Activated T-helper 2 cell treated with anti-CD3 and anti-CD28 coated beads, Interferon-gamma antibody, Interleukin-2, Interleukin-4, amounts not matched to agents 10 μg/mL and 5 μg/mL and 100 μg/mL, durations not matched to agents 14 hours and 24 hours and 36 hours (primary cell): Measurements from ENCODE around the gene ITIH1. TPM values are rescaled to one million over a fixed set of nuclear protein-coding genes. Genes with fewer than 3 reads are reported as not detected.

Experiments
- DNase-seq: peaks from one replicate; pipeline ENCODE4 v3.0.0; 2021; ENCODE audit warnings: low spot score
- H3K27ac Mint-ChIP-seq: one replicate; pipeline ENCODE4 v1.8.0; 2021; ENCODE audit warnings: mixed read lengths
- H3K27me3 Mint-ChIP-seq: one replicate; pipeline ENCODE4 v1.8.0; 2021; ENCODE audit warnings: low read depth, mixed read lengths
- H3K36me3 Mint-ChIP-seq: one replicate; pipeline ENCODE4 v1.8.0; 2021; ENCODE audit warnings: low read depth, mixed read lengths
- H3K4me1 Mint-ChIP-seq: one replicate; pipeline ENCODE4 v1.8.0; 2021; ENCODE audit warnings: low read depth, mixed read lengths
- H3K4me3 Mint-ChIP-seq: one replicate; pipeline ENCODE4 v1.8.0; 2021; ENCODE audit warnings: low read depth, mild to moderate bottlenecking, moderate library complexity, mixed read lengths
- H3K9me3 Mint-ChIP-seq: one replicate; pipeline ENCODE4 v1.8.0; 2021; ENCODE audit warnings: mixed read lengths
- intact Hi-C: fragments of 100-400 bp; cut with micrococcal nuclease; formaldehyde crosslinking; loops from one replicate; pipeline ENCODE4 v1.15.1; 2023
- total RNA-seq: library from RNA; stranded (reverse); gene quantifications from 2 replicates; pipeline ENCODE4 v1.2.3, GENCODE V29; 2022

The ITIH1 gene
- total RNA-seq, 1 donor from 2014 or later = not detected

GRCh38 chr3:52787672-52788625 lies 10.6 kb downstream of the ITIH1 start:
- no peaks in the 10 kb centered on the region for H3K4me1 Mint-ChIP-seq
- H3K36me3 Mint-ChIP-seq = no peaks in the 10 kb centered on the region
- H3K27ac Mint-ChIP-seq = no peak overlapping the region
- H3K4me3 Mint-ChIP-seq = no peak overlapping the region
- intact Hi-C loops = no loop called here
- no peaks in the 10 kb centered on the region for H3K9me3 Mint-ChIP-seq
- no peak for DNase-seq
- no peaks in the 10 kb centered on the region for H3K27me3 Mint-ChIP-seq

DNA sequence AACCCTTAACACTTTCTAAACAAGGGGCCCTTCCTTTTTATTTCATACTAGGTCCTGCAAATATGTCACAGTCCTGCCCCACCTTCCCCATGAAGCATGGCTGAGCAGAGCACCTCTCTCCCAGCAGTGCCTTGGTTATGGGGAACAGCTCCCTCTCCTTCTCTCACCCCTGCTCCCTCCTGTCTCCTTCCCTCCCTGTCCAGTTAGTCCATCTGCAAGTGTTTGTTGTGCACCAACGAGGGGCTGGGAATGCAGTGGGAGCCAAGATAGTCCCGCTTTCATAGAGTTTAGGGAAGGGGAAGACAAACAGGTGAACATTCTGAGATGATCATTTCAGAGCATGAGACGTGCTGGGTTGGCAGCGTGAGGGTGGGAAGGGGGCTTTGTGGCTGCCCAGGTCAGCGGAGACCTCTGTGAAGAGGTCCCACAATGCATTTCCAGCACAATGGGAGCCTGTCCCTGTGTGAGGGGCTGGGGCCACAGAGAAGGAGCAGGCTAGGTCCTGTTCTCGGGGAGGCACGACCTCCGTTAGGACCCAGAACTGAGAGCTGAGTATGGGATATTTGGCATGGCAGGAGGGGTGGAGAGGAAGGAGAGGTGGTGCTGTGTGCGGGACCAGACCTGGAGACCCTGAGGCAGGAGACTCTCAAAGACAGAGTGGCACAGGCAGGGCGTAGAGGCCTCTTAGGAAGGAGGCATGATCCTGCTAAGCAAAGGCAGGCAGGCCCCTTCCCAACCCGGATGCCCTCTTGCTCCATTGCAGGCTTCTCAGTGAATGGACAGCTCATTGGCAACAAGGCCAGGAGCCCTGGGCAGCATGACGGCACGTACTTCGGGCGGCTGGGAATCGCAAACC lies 11.7 kb downstream of the ITIH1 start:
- Mint-ChIP-seq H3K4me1 (no peaks in the 10 kb centered on the region), H3K27me3 (no peaks in the 10 kb centered on the region), H3K4me3 (no peak overlapping the region), H3K27ac (no peak overlapping the region), H3K36me3 (no peaks in the 10 kb centered on the region), H3K9me3 (no peaks in the 10 kb centered on the region)
- intact Hi-C loops = no loop called here
- no peak for DNase-seq

DNA sequence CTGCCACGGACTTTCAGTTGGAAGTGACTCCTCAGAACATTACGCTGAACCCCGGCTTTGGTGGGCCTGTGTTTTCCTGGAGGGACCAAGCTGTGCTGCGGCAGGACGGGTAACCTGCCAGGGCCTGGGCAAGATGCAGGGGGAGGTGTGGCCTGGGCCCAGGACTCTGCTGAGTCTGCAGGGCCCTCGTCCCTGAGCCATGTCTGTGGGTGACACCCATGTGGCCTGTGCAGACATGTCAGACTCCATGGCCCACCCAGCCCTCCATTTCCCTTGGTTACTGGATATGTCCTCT lies 12.3 kb downstream of the ITIH1 start:
- intact Hi-C loops = no loop called here
- Mint-ChIP-seq H3K36me3 (no peaks in the 10 kb centered on the region), H3K4me3 (no peak overlapping the region), H3K4me1 (no peaks in the 10 kb centered on the region), H3K27me3 (no peaks in the 10 kb centered on the region), H3K27ac (no peak overlapping the region), H3K9me3 (no peaks in the 10 kb centered on the region)
- DNase-seq = no peak

- intact Hi-C loops = no loop called here
- Mint-ChIP-seq H3K27me3 (no peaks in the 10 kb centered on the region), H3K4me3 (no peak overlapping the region), H3K9me3 (no peaks in the 10 kb centered on the region), H3K27ac (no peak overlapping the region), H3K4me1 (no peaks in the 10 kb centered on the region), H3K36me3 (no peaks in the 10 kb centered on the region)
- no peak for DNase-seq
Measured at GRCh38 chr3:52790337-52790736, 12.9 kb downstream of the ITIH1 start.

DNA sequence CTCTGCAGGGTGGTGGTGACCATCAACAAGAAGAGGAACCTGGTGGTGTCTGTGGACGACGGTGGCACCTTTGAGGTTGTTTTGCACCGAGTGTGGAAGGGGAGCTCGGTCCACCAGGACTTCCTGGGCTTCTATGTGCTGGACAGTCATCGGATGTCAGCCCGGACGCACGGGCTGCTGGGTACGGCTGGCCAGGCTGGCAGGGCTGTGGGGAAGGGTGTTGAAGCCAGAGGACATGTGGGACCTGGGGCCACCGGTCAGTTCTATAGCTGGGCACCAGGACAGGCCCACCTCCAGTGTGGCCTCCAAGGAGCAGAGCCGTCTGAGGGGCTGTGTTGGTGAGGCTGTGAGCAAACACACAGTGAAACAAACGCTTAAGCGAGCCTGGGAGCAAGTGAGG lies 13.3 kb downstream of the ITIH1 start:
- H3K27me3 Mint-ChIP-seq = no peaks in the 10 kb centered on the region
- DNase-seq = no peak
- H3K27ac Mint-ChIP-seq = no peak overlapping the region
- no peak overlapping the region for H3K4me3 Mint-ChIP-seq
- no peaks in the 10 kb centered on the region for H3K4me1 Mint-ChIP-seq
- H3K9me3 Mint-ChIP-seq = no peaks in the 10 kb centered on the region
- intact Hi-C loops = no loop called here
- no peaks in the 10 kb centered on the region for H3K36me3 Mint-ChIP-seq

DNA sequence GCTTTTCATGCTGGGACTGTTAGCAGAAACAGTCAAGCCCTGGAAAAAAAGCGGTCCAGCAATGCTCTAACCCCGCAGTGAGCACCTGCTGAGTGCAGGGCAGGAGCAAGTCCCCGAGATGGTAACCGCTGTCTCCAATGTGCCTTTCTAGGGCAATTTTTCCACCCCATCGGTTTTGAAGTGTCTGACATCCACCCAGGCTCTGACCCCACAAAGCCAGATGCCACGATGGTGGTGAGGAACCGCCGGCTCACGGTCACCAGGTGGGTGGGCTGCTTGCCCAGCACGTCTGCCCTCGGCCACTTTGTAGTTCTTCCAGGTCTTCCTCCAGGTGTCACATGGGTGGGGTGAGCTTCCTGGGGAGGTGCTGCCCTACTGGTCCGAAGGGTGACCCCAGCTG lies 14.0 kb downstream of the ITIH1 start:
- intact Hi-C loops = no loop called here
- H3K4me3 Mint-ChIP-seq = no peak overlapping the region
- no peaks in the 10 kb centered on the region for H3K27me3 Mint-ChIP-seq
- H3K36me3 Mint-ChIP-seq = no peaks in the 10 kb centered on the region
- no peak for DNase-seq
- no peaks in the 10 kb centered on the region for H3K4me1 Mint-ChIP-seq
- H3K27ac Mint-ChIP-seq = no peak overlapping the region
- H3K9me3 Mint-ChIP-seq = no peaks in the 10 kb centered on the region

DNA sequence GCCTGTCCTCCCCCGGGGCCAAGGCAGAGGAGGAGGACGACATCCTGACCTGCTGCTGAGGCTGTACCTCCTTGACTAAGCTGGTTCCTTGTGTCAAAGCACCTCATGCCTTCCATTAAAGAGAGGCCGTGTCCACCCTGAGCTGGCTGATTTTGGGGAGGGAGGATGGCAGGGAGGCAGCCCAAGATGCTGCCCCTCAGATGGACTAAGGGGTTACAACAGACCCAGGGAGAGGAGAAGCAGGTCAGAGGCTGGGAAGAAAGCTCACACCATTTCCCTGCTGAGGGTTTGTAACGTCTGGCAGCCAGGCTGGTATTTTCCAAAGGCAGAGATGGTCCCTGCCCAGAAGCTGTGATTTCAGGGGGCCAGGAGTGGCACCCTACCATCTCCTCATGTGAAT lies 14.5 kb downstream of the ITIH1 start:
- Mint-ChIP-seq H3K36me3 (no peaks in the 10 kb centered on the region), H3K4me1 (no peaks in the 10 kb centered on the region), H3K9me3 (no peaks in the 10 kb centered on the region), H3K27me3 (no peaks in the 10 kb centered on the region), H3K27ac (no peak overlapping the region), H3K4me3 (no peak overlapping the region)
- DNase-seq = no peak
- intact Hi-C loops = no loop called here

DNA sequence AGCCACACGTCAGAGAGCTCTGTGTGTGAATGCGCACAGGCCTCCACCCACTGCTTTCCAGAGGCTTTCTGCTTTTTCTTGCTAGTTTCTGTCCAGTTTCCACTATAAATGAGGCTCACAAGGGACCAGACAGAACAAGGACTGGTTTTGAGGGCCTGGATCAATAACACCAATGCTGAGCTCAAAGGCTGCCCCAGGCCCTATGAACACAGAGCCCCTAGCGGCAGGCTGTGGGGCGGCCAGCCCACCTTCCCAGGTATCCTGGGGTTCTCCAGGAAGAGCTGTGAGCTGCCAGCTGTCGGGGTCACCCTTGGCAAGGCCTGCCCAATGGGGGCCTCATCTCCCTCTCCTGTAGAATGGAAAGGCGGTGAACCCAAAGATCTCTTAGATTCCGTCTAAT lies 15.0 kb downstream of the ITIH1 start:
- Mint-ChIP-seq H3K36me3 (no peaks in the 10 kb centered on the region), H3K4me3 (no peak overlapping the region), H3K4me1 (no peaks in the 10 kb centered on the region), H3K9me3 (no peaks in the 10 kb centered on the region), H3K27ac (no peak overlapping the region), H3K27me3 (no peaks in the 10 kb centered on the region)
- no peak for DNase-seq
- intact Hi-C loops = no loop called here

- H3K4me3 Mint-ChIP-seq = no peak overlapping the region
- H3K9me3 Mint-ChIP-seq = no peaks in the 10 kb centered on the region
- no peaks in the 10 kb centered on the region for H3K36me3 Mint-ChIP-seq
- no peak overlapping the region for H3K27ac Mint-ChIP-seq
- no peak for DNase-seq
- intact Hi-C loops = no loop called here
- H3K4me1 Mint-ChIP-seq = no peaks in the 10 kb centered on the region
- H3K27me3 Mint-ChIP-seq = no peaks in the 10 kb centered on the region
Measured at GRCh38 chr3:52792961-52793695, 15.7 kb downstream of the ITIH1 start.

DNA sequence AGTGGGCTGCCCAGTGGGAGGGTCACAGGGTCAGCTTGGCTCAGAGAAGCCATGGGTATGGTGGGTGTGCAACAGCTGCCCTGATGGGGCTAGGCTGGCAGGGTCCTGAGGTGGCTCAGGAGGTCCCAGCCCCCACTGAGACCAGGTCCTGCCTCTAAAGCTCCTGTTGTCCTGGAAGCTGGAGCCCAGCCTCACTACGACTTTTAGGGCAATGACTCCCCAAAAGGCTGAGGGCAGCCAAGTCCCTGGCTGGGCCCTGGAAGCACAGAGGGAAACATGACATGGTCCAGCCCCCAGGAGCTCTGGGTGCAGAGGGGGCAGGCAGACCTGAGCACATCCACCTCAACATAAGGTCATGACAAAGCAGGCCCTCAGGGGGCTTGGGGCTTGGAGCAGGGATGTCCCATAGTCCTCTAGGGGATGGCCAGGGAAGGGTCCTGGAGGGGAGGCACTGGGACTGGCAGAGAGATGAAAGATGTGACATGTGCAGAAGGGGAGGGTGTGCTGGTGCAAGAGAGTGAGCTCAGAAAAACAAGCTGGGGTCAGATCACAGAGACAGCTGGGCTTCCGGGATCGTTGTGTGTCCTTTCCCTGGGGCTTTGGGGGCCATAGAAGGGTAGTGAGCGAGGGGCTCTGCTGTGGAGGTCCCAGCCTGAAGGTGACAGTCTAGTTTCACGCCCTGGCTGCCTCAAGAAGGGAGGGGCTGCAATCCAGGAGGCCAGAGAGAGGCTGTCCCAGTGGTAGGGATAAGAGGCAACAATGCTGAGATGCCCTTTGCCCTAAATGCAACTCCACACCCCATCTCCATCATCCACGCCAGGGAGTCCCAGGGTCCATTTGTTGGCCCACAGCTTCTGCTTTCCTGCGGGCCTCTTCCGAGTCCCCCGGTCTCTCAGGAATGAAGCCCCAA lies 16.6 kb downstream of the ITIH1 start:
- no peaks in the 10 kb centered on the region for H3K9me3 Mint-ChIP-seq
- H3K27ac Mint-ChIP-seq = no peak overlapping the region
- no peaks in the 10 kb centered on the region for H3K27me3 Mint-ChIP-seq
- DNase-seq = no peak
- intact Hi-C loops = no loop called here
- H3K4me1 Mint-ChIP-seq = no peaks in the 10 kb centered on the region
- H3K36me3 Mint-ChIP-seq = no peaks in the 10 kb centered on the region
- no peak overlapping the region for H3K4me3 Mint-ChIP-seq

DNA sequence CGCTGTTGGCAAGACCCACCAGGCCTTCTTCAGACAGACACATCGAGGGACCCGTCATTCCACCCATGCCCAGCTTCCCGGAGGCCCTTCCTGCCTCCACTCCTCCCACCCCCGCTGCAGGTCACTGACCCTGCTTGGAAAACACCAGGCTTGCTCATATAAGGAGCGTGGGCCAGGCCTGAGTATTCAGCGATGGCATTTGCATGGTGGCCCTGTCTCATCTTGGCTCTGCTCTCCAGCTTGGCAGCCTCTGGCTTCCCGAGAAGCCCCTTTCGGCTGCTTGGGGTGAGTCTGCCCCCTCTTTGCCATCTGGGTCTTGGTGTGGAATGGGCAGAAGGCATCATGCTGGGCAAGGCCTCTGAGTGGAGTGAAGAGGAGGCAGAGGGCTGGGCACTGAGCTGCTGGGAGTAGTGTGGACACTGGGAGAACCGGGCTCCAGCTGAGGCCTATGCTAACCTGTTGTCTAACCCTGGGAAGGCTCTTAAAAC lies 17.3 kb downstream of the ITIH1 start, which contains the start of gene ITIH3:
TSS of gene ITIH3 (plus strand) at position 185 of the 488 bp plus-strand sequence. CDS start at position 193, 8 bp downstream.
- intact Hi-C loops = no loop called here
- no peak for DNase-seq
- no peaks in the 10 kb centered on the region for H3K27me3 Mint-ChIP-seq
- no peaks in the 10 kb centered on the region for H3K9me3 Mint-ChIP-seq
- no peaks in the 10 kb centered on the region for H3K4me1 Mint-ChIP-seq
- no peak within 1 kb of the TSS for H3K4me3 Mint-ChIP-seq
- no peaks in the 10 kb centered on the region for H3K36me3 Mint-ChIP-seq
- H3K27ac Mint-ChIP-seq = no peak within 1 kb of the TSS
